A549 (cell line): ENCODE measurements around the gene WDR26. TPM values are rescaled to one million over a fixed set of nuclear protein-coding genes. Genes with fewer than 3 reads are reported as not detected.
"Not testable (repeated sequence)": the region's sequence is repeated elsewhere in the genome, so short reads cannot be mapped to it uniquely, and the experiment has no call there.

Experiments used
- ATAC-seq, 2 experiments: fragments of 200-7000 bp in 1 of 2; fragments of >200 bp in 1 of 2; cut with Nextera tagmentation in 1 of 2; cut with Tn5 transposase in 1 of 2; 3 replicates each; pipeline versions ENCODE4 v1.8.0 to v1.9.1; 2018 to 2020; ENCODE audit warnings: mild to moderate bottlenecking in 1 of 2, moderate library complexity in 1 of 2
- CTCF ChIA-PET: fragments of 300-600 bp; sonication (Branson Sonifier 250); formaldehyde crosslinking; extraction: SDS; loops from one replicate; lab custom pipeline; 2021; ENCODE audit warnings: antibody characterized with exemption, inconsistent platforms; lab: Yijun Ruan, JAX
- POLR2A ChIA-PET: fragments of 350-600 bp; formaldehyde crosslinking; extraction: SDS; loops from one replicate; lab custom pipeline; 2021; ENCODE audit warnings: antibody characterized with exemption, inconsistent platforms; lab: Yijun Ruan, JAX
- DNase-seq, 2 experiments: peaks; one replicate each; pipeline versions ENCODE4 v3.0.0 to v3.0.0-alpha.2; 2011 to 2016; ENCODE audit warnings: low read depth in 1 of 2, low spot score in 1 of 2
- FAIRE-seq: peaks from 2 replicates; lab custom pipeline; 2011; peaks lifted over from hg19 to GRCh38; lab: Jason Lieb, UNC
- H3K27ac ChIP-seq, 2 experiments: fragments of >200 bp; sonication (Bioruptor Twin); formaldehyde crosslinking; 3 replicates each; pipeline ENCODE4 v1.5.1; 2016 to 2017
- H3K4me1 ChIP-seq: fragments of >200 bp; sonication (Bioruptor Twin); formaldehyde crosslinking; 3 replicates; pipeline ENCODE4 v1.6.1; 2016
- H3K4me2 ChIP-seq: fragments of >200 bp; sonication (Bioruptor Twin); formaldehyde crosslinking; 3 replicates; pipeline ENCODE4 v1.6.1; 2016
- H3K4me3 ChIP-seq: fragments of >200 bp; sonication (Bioruptor Twin); formaldehyde crosslinking; 3 replicates; pipeline ENCODE4 v1.5.1; 2016
- H3K9me3 ChIP-seq: fragments of >200 bp; sonication (Bioruptor Twin); formaldehyde crosslinking; 3 replicates; pipeline ENCODE4 v1.6.1; 2016
- BHLHE40 ChIP-seq: IDR thresholded peaks from 2 replicates; pipeline ENCODE4 v1.6.1; 2012; ENCODE audit warnings: low read depth, low read length, inconsistent platforms
- CBX2 ChIP-seq: fragments of 200-600 bp; sonication (generic); IDR thresholded peaks from 2 replicates; pipeline ENCODE4 v1.6.1; 2016; ENCODE audit warnings: low read depth, mild to moderate bottlenecking, borderline replicate concordance
- CEBPB ChIP-seq, 2 experiments: fragments of >200 bp in 1 of 2; sonication (Bioruptor Twin) in 1 of 2; formaldehyde crosslinking in 1 of 2; IDR thresholded peaks; 2 replicates each; pipeline ENCODE4 v1.6.1; 2012 to 2016
- CHD4 ChIP-seq: fragments of 200-600 bp; sonication (generic); IDR thresholded peaks from 2 replicates; pipeline ENCODE4 v1.6.1; 2016; ENCODE audit warnings: antibody characterized with exemption, mild to moderate bottlenecking, borderline replicate concordance
- EHF ChIP-seq: fragments of 250-450 bp; sonication (Bioruptor Pico); IDR thresholded peaks from 2 replicates; pipeline ENCODE4 v1.5.0; 2020; ENCODE audit warnings: mild to moderate bottlenecking
- EP300 ChIP-seq, 2 experiments: fragments of >200 bp; sonication (Bioruptor Twin); formaldehyde crosslinking; IDR thresholded peaks; 2 replicates in 1 of 2; 3 replicates in 1 of 2; pipeline ENCODE4 v1.6.1; 2016 to 2017
- FOSB ChIP-seq: fragments of 250-450 bp; sonication (Bioruptor Pico); IDR thresholded peaks from 2 replicates; pipeline ENCODE4 v1.5.0; 2020; ENCODE audit warnings: mild to moderate bottlenecking, moderate library complexity
- FOSL2 ChIP-seq, 2 experiments: fragments of 450-650 bp in 1 of 2; fragments of >200 bp in 1 of 2; sonication (Bioruptor Twin) in 1 of 2; formaldehyde crosslinking; IDR thresholded peaks; 2 replicates each; pipeline versions ENCODE4 v1.5.0 to v1.6.1; 2016 to 2020; ENCODE audit warnings: mild to moderate bottlenecking in 1 of 2, moderate library complexity in 1 of 2
- HMGXB4 ChIP-seq: fragments of 250-450 bp; sonication (Bioruptor Pico); IDR thresholded peaks from 2 replicates; pipeline ENCODE4 v1.5.0; 2021; ENCODE audit warnings: mild to moderate bottlenecking, moderate library complexity, borderline replicate concordance
- MAFK ChIP-seq: fragments of 450-650 bp; IDR thresholded peaks from 2 replicates; pipeline ENCODE4 v1.6.1; 2014; ENCODE audit not compliant: partially characterized antibody
- MYC ChIP-seq: IDR thresholded peaks from 2 replicates; pipeline ENCODE4 v1.6.1; 2012; ENCODE audit warnings: mild to moderate bottlenecking, inconsistent platforms, low read length, improper control_type of control experiment, borderline replicate concordance
- NPAS2 ChIP-seq: fragments of 250-450 bp; sonication (Bioruptor Pico); IDR thresholded peaks from 2 replicates; pipeline ENCODE4 v1.8.0; 2022; ENCODE audit warnings: mild to moderate bottlenecking, moderate library complexity, borderline replicate concordance
- POLR2A ChIP-seq: IDR thresholded peaks from 2 replicates; pipeline ENCODE4 v1.6.1; 2012; ENCODE audit warnings: mild to moderate bottlenecking, low read length
- POLR2AphosphoS2 ChIP-seq: conservative IDR thresholded peaks from 2 replicates; pipeline ENCODE4 v1.6.1; 2012; ENCODE audit warnings: low read length, improper control_type of control experiment, inconsistent platforms
- RFX5 ChIP-seq: fragments of 450-650 bp; IDR thresholded peaks from 2 replicates; pipeline ENCODE4 v1.7.1; 2014; ENCODE audit warnings: antibody characterized with exemption, mild to moderate bottlenecking, moderate library complexity
- USF2 ChIP-seq: fragments of 450-650 bp; IDR thresholded peaks from 2 replicates; pipeline ENCODE4 v1.6.1; 2014; ENCODE audit warnings: antibody characterized with exemption
- ZC3H11A ChIP-seq: fragments of 450-650 bp; IDR thresholded peaks from 2 replicates; pipeline ENCODE4 v1.6.1; 2014; ENCODE audit warnings: antibody characterized with exemption, mild to moderate bottlenecking
- ZNF302 ChIP-seq: fragments of 250-450 bp; sonication (Bioruptor Pico); IDR thresholded peaks from 2 replicates; pipeline ENCODE4 v1.9.0; 2021; ENCODE audit warnings: inconsistent platforms, mild to moderate bottlenecking, moderate library complexity
- WGBS: methylation state at CpG from one replicate; pipeline ENCODE4 v1.1.6; 2017; ENCODE audit errors: missing lambda C conversion rate; 5-methylcytosine and 5-hydroxymethylcytosine counted together
- polyA plus RNA-seq, 4 experiments: library from polyadenylated mRNA; depleted of rRNA in 3 of 4; stranded (reverse); fragments of >200 nt; fragmentation: RNase III in 1 of 4; extraction: RNeasy Plus Mini Kit Qiagen cat#74134 plus additional on column Dnase treatment in 1 of 4; gene quantifications; 2 replicates in 3 of 4; 3 replicates in 1 of 4; pipeline ENCODE4 v1.2.3, GENCODE V29; 2011 to 2017

Gene WDR26
- polyA plus RNA-seq, 2 of the 4 experiments (the other 2 are of a cell fraction) = 38.4 to 45.2 TPM

- peak overlapping the region in 1 of 2 experiments; percentile 54; a peak in 2 of 6 replicates for H3K27ac ChIP-seq
- FAIRE-seq = no peak
These were observed 4.0 kb downstream of the WDR26 start for GRCh38 chr1:224430511-224431113.

GRCh38 chr1:224429616-224430326 is 4.8 kb downstream of the WDR26 start:
- Histone ChIP-seq H3K9me3 (no peaks in the 10 kb centered on the region), H3K4me2 (peak overlapping the region; percentile 97)
- no peak for TF ChIP-seq EHF (CRISPR knock-in tag)
- TF ChIP-seq POLR2AphosphoS2 = no peak
- TF ChIP-seq NPAS2 (CRISPR knock-in tag) = no peak
- no peak for TF ChIP-seq RFX5
- no peak for TF ChIP-seq CBX2
- no peak for TF ChIP-seq USF2
- no peak for TF ChIP-seq ZC3H11A
- no peak for TF ChIP-seq CHD4
- no peak for TF ChIP-seq EP300 (IDR thresholded peaks at IDR 0.05)
- TF ChIP-seq HMGXB4 (CRISPR knock-in tag) = no peak
- TF ChIP-seq ZNF302 = no peak
- no peak for TF ChIP-seq POLR2A
- TF ChIP-seq BHLHE40 = no peak
- TF ChIP-seq CEBPB (IDR thresholded peaks at IDR 0.05) = no peak
- no peak for TF ChIP-seq FOSB (CRISPR knock-in tag)
- no peak for TF ChIP-seq FOSL2 (IDR thresholded peaks at IDR 0.05)
- no peak for TF ChIP-seq FOSL2 (CRISPR knock-in tag; IDR thresholded peaks at IDR 0.05)
- TF ChIP-seq MYC = no peak
- TF ChIP-seq, all 56 proteins: peak for 0
- FAIRE-seq = no peak
- 70% methylated on average over 3 of the region's 3 CpGs for WGBS
- no peak for ATAC-seq
- peaks cover 52% of the 10 kb centered on the region for H3K4me1 ChIP-seq
- ChIA-PET POLR2A (no interaction called here), CTCF (interaction anchor here (0.6 to 1.6 kb wide), 5 partner anchors 9 to 294 kb away, joined by 3 to 10 read pairs (median 3); no protein-coding TSS in a partner anchor)
- H3K4me3 ChIP-seq = no peak overlapping the region
- H3K27ac ChIP-seq = no peak overlapping the region
- no peak for DNase-seq

More at GRCh38 chr1:224430511-224431113, 4.0 kb downstream of the WDR26 start:
- 29% methylated on average over 2 of the region's 2 CpGs for WGBS
- DNase-seq (peak; percentile 39 to 41), ATAC-seq (no peak)
- ChIA-PET CTCF (interaction anchor here (2.2 kb wide), 1 partner anchor 27 kb away, joined by 13 read pairs; no protein-coding TSS in a partner anchor), POLR2A (no interaction called here)
- TF ChIP-seq FOSB (CRISPR knock-in tag) = no peak
- TF ChIP-seq CBX2 = no peak
- TF ChIP-seq FOSL2 (IDR thresholded peaks at IDR 0.05) = no peak
- peak; percentile 25; the same call in 1 of the 2 replicates for TF ChIP-seq FOSL2 (CRISPR knock-in tag; IDR thresholded peaks at IDR 0.05)
- TF ChIP-seq ZNF302 = no peak
- Histone ChIP-seq H3K4me3 (no peak overlapping the region), H3K4me1 (peaks cover 53% of the 10 kb centered on the region), H3K9me3 (no peaks in the 10 kb centered on the region), H3K4me2 (peak overlapping the region; percentile 97)

GRCh38 chr1:224428713-224429112 is 5.9 kb downstream of the WDR26 start:
- H3K4me3 ChIP-seq, POLR2A ChIA-PET, DNase-seq, ATAC-seq, H3K4me2 ChIP-seq, H3K9me3 ChIP-seq, FAIRE-seq: not testable (repeated sequence)
- peak overlapping the region in 1 of 2 experiments; percentile 61; a peak in 2 of 6 replicates for H3K27ac ChIP-seq
- CTCF ChIA-PET = interaction anchor here (0.6 to 1.6 kb wide), 2 partner anchors 29 to 727 kb away, joined by 3 to 10 read pairs; no protein-coding TSS in a partner anchor
- H3K4me1 ChIP-seq = peaks cover 52% of the 10 kb centered on the region
- TF ChIP-seq MAFK (peak; percentile 78), CEBPB (IDR thresholded peaks at IDR 0.05) (peak in 1 of 2 experiments; percentile 47; a peak in 2 of 4 replicates)
- WGBS = 97% methylated on average over 7 of the region's 7 CpGs
